Right atrium auricular region (tissue), 2 donors: ENCODE measurements around the gene LAG3. TPM values are rescaled to one million over a fixed set of nuclear protein-coding genes. Genes with fewer than 3 reads are reported as not detected.

Experiments used
- DNase-seq: peaks from one replicate; pipeline ENCODE4 v3.0.0-alpha.2; 2019; ENCODE audit warnings: low spot score
- H3K27ac ChIP-seq, 2 donors: fragments of 200-600 bp; sonication (generic); 1 replicate in 1 of 2; 2 replicates in 1 of 2; pipeline ENCODE4 v1.5.1; 2016 to 2019
- H3K27me3 ChIP-seq, 2 donors: fragments of 200-600 bp; sonication (generic); one replicate each; pipeline versions ENCODE4 v1.5.1 to v1.6.0; 2017 to 2019
- H3K36me3 ChIP-seq: fragments of 200-600 bp; sonication (generic); one replicate; pipeline ENCODE4 v1.5.1; 2016
- H3K4me1 ChIP-seq, 2 donors: fragments of 200-600 bp; sonication (generic); one replicate each; pipeline versions ENCODE4 v1.5.1 to v1.6.0; 2017 to 2019
- H3K4me3 ChIP-seq, 2 donors: fragments of 200-600 bp; sonication (generic); 1 replicate in 1 of 2; 2 replicates in 1 of 2; pipeline ENCODE4 v1.5.1; 2017 to 2019; ENCODE audit warnings: mild to moderate bottlenecking in 1 of 2, moderate library complexity in 1 of 2
- H3K9me3 ChIP-seq, 2 donors: fragments of 200-600 bp; sonication (generic); one replicate each; pipeline ENCODE4 v1.5.1; 2019
- CTCF ChIP-seq, 2 donors: fragments of 200-600 bp; sonication (generic); IDR thresholded peaks; one replicate each; pipeline ENCODE4 v1.5.1; 2019; ENCODE audit warnings: antibody characterized with exemption in 2 of 2
- total RNA-seq, 2 donors: library from RNA; depleted of rRNA; stranded (reverse); fragments of >200 nt; gene quantifications; one replicate each; pipeline ENCODE4 v1.1.0, GENCODE V29; 2016

Gene LAG3
- total RNA-seq, 2 donors from 2014 or later = 0.47 TPM; not detected in 1

GRCh38 chr12:6810758-6811157, 38.4 kb downstream of the LAG3 start:
- no peak overlapping the region for H3K4me3 ChIP-seq
- DNase-seq = no peak
- TF ChIP-seq CTCF (IDR thresholded peaks at IDR 0.05) = no peak
- no peak overlapping the region for H3K27ac ChIP-seq
- no peaks in the 10 kb centered on the region for H3K9me3 ChIP-seq
- H3K36me3 ChIP-seq = no peaks in the 10 kb centered on the region
- no peaks in the 10 kb centered on the region for H3K4me1 ChIP-seq
- no peaks in the 10 kb centered on the region for H3K27me3 ChIP-seq

- no peaks in the 10 kb centered on the region for H3K4me1 ChIP-seq
- H3K36me3 ChIP-seq = no peaks in the 10 kb centered on the region
- no peak for TF ChIP-seq CTCF (IDR thresholded peaks at IDR 0.05)
- DNase-seq = no peak
- H3K4me3 ChIP-seq = no peak overlapping the region
- H3K27me3 ChIP-seq = no peaks in the 10 kb centered on the region
- H3K27ac ChIP-seq = no peak overlapping the region
- no peaks in the 10 kb centered on the region for H3K9me3 ChIP-seq
Observed at GRCh38 chr12:6813363-6813762, 41.0 kb downstream of the LAG3 start.

- Histone ChIP-seq H3K36me3 (no peaks in the 10 kb centered on the region), H3K4me1 (peaks cover 3 to 9% of the 10 kb centered on the region in 2 donors), H3K27me3 (no peaks in the 10 kb centered on the region), H3K27ac (no peak overlapping the region), H3K4me3 (no peak overlapping the region), H3K9me3 (no peaks in the 10 kb centered on the region)
- DNase-seq = no peak
- TF ChIP-seq CTCF (IDR thresholded peaks at IDR 0.05) = no peak
Observed at GRCh38 chr12:6816598-6816997, 44.3 kb downstream of the LAG3 start.

GRCh38 chr12:6817098-6817497, 44.8 kb downstream of the LAG3 start:
- no peak overlapping the region for H3K27ac ChIP-seq
- H3K27me3 ChIP-seq = no peaks in the 10 kb centered on the region
- H3K4me1 ChIP-seq = peaks cover 3 to 14% of the 10 kb centered on the region in 2 donors
- H3K36me3 ChIP-seq = no peaks in the 10 kb centered on the region
- no peak for DNase-seq
- no peak overlapping the region for H3K4me3 ChIP-seq
- no peaks in the 10 kb centered on the region for H3K9me3 ChIP-seq
- TF ChIP-seq CTCF (IDR thresholded peaks at IDR 0.05) = no peak

GRCh38 chr12:6817662-6818157, 45.4 kb downstream of the LAG3 start:
- Histone ChIP-seq H3K27me3 (no peaks in the 10 kb centered on the region), H3K4me3 (no peak overlapping the region), H3K4me1 (peaks cover 3 to 19% of the 10 kb centered on the region in 2 donors), H3K36me3 (no peaks in the 10 kb centered on the region), H3K9me3 (no peaks in the 10 kb centered on the region), H3K27ac (no peak overlapping the region)
- TF ChIP-seq CTCF (IDR thresholded peaks at IDR 0.05) = no peak
- DNase-seq = no peak

- Histone ChIP-seq H3K27ac (no peak overlapping the region), H3K4me3 (no peak overlapping the region), H3K9me3 (no peaks in the 10 kb centered on the region), H3K27me3 (no peaks in the 10 kb centered on the region), H3K4me1 (peaks cover 3 to 19% of the 10 kb centered on the region in 2 donors), H3K36me3 (no peaks in the 10 kb centered on the region)
- no peak for TF ChIP-seq CTCF (IDR thresholded peaks at IDR 0.05)
- no peak for DNase-seq
Observed at GRCh38 chr12:6818222-6818621, 45.9 kb downstream of the LAG3 start.
